ENCODE results near the gene MDGA2. TPM values are rescaled to one million over a fixed set of nuclear protein-coding genes. Genes with fewer than 3 reads are reported as not detected.
A peak's percentile ranks its signal among the peaks of the same experiment; 100 is the strongest.

MDGA2 gene
- total RNA-seq (under 1 TPM in 2 of 10 donors, not detected in 8; 0.05 to 0.15 TPM), polyA plus RNA-seq (not detected)
- long read RNA-seq, donor 1 = 0 reads
- long read RNA-seq, donor 2 = 0 reads
- long read RNA-seq, donor 3 = 0 reads

- peaks cover 0 to 79% (median 68%) of the 10 kb centered on the region in 7 donors for H3K27me3 ChIP-seq
- no peaks in the 10 kb centered on the region for H3K36me3 ChIP-seq
- no peak within 1 kb of the TSS for H3K27ac ChIP-seq
- peak within 1 kb of the TSS in 7 of 10 donors; percentile 14 to 38 (median 27) for H3K4me3 ChIP-seq
- no peaks in the 10 kb centered on the region for H3K9me3 ChIP-seq
- H3K4me1 ChIP-seq = peaks cover 0 to 24% (median 15%) of the 10 kb centered on the region in 9 donors
- TF ChIP-seq CTCF (IDR thresholded peaks at IDR 0.05) = no peak
- no peak for DNase-seq
- 1% methylated on average over 73 to 90 of the region's 90 CpGs for WGBS, 2 donors
- intact Hi-C loops (cut with DNase I) = no loop called here
- peak in 2 of 8 donors; percentile 27 to 38 for ATAC-seq
These were observed at the start of gene MDGA2 for GRCh38 chr14:47675466-47676314. TSS of gene MDGA2 (minus strand) at chr14:47675605.

- no peak for TF ChIP-seq CTCF (IDR thresholded peaks at IDR 0.05)
- Histone ChIP-seq H3K27me3 (no peaks in the 10 kb centered on the region), H3K4me3 (no peak overlapping the region), H3K9me3 (no peaks in the 10 kb centered on the region), H3K36me3 (no peaks in the 10 kb centered on the region), H3K4me1 (no peaks in the 10 kb centered on the region), H3K27ac (no peak overlapping the region)
- 52 to 59% methylated on average over 2 of the region's 2 CpGs for WGBS, 2 donors
- ATAC-seq (no peak), DNase-seq (no peak)
- intact Hi-C loops (cut with DNase I) = no loop called here
These were observed 47.7 kb upstream of the MDGA2 start for GRCh38 chr14:47722929-47723693.

GRCh38 chr14:47720281-47720680, 44.9 kb upstream of the MDGA2 start:
- WGBS, 2 donors = 81 to 90% methylated on average over 4 of the region's 4 CpGs
- TF ChIP-seq CTCF (IDR thresholded peaks at IDR 0.05) = no peak

GRCh38 chr14:47715330-47715729, 39.9 kb upstream of the MDGA2 start:
- intact Hi-C loops (cut with DNase I) = no loop called here
- no peak overlapping the region for H3K27ac ChIP-seq
- 90 to 94% methylated on average over 3 of the region's 3 CpGs for WGBS, 2 donors
- TF ChIP-seq CTCF (IDR thresholded peaks at IDR 0.05) = no peak
- no peaks in the 10 kb centered on the region for H3K27me3 ChIP-seq
- ATAC-seq (no peak), DNase-seq (no peak)
- H3K4me3 ChIP-seq = no peak overlapping the region
- H3K4me1 ChIP-seq = no peaks in the 10 kb centered on the region
- H3K36me3 ChIP-seq = no peaks in the 10 kb centered on the region
- peaks cover 0 to 12% (median 0%) of the 10 kb centered on the region in 11 donors for H3K9me3 ChIP-seq

More at GRCh38 chr14:47720281-47720680, 44.9 kb upstream of the MDGA2 start:
- peaks cover 0 to 10% (median 0%) of the 10 kb centered on the region in 11 donors for H3K9me3 ChIP-seq
- no peak overlapping the region for H3K4me3 ChIP-seq
- no peak overlapping the region for H3K27ac ChIP-seq
- intact Hi-C loops (cut with DNase I) = no loop called here
- no peaks in the 10 kb centered on the region for H3K36me3 ChIP-seq
- no peaks in the 10 kb centered on the region for H3K27me3 ChIP-seq
- H3K4me1 ChIP-seq = no peaks in the 10 kb centered on the region
- ATAC-seq = no peak
- DNase-seq = no peak
